ENCODE data around the gene NPAS2. TPM values are rescaled to one million over a fixed set of nuclear protein-coding genes. Genes with fewer than 3 reads are reported as not detected.

NPAS2 gene
- total RNA-seq, 2 donors from 2014 or later = 1.1 to 1.6 TPM

- no peak overlapping the region for H3K9ac ChIP-seq (ENCODE audit: extremely low read depth, low read length, poor library complexity, severe bottlenecking)
- 92 to 94% methylated on average over 10 of the region's 10 CpGs for WGBS, 2 experiments (ENCODE audit: insufficient coverage in 1 of 2, insufficient read length in 1 of 2)
- no peaks in the 10 kb centered on the region for H3K9me3 ChIP-seq (ENCODE audit: control insufficient read depth, low read length)
- no peaks in the 10 kb centered on the region for H3K4me1 Mint-ChIP-seq
- no peak overlapping the region for H3K27ac ChIP-seq (ENCODE audit: low read depth, low read length)
- H3K27me3 Mint-ChIP-seq (ENCODE audit: insufficient read depth) = no peaks in the 10 kb centered on the region
- no peaks in the 10 kb centered on the region for H3K27me3 ChIP-seq (ENCODE audit: control insufficient read depth, insufficient read depth, low read length, poor library complexity, severe bottlenecking)
- H3K4me3 Mint-ChIP-seq = no peak overlapping the region
- H3K4me3 ChIP-seq (ENCODE audit: low read length) = no peak overlapping the region
- no peak for DNase-seq
- TF ChIP-seq, protein P1, sequence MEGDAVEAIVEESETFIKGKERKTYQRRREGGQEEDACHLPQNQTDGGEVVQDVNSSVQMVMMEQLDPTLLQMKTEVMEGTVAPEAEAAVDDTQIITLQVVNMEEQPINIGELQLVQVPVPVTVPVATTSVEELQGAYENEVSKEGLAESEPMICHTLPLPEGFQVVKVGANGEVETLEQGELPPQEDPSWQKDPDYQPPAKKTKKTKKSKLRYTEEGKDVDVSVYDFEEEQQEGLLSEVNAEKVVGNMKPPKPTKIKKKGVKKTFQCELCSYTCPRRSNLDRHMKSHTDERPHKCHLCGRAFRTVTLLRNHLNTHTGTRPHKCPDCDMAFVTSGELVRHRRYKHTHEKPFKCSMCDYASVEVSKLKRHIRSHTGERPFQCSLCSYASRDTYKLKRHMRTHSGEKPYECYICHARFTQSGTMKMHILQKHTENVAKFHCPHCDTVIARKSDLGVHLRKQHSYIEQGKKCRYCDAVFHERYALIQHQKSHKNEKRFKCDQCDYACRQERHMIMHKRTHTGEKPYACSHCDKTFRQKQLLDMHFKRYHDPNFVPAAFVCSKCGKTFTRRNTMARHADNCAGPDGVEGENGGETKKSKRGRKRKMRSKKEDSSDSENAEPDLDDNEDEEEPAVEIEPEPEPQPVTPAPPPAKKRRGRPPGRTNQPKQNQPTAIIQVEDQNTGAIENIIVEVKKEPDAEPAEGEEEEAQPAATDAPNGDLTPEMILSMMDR (conservative IDR thresholded peaks at IDR 0.05) = no peak
- H3K9me3 Mint-ChIP-seq = no peaks in the 10 kb centered on the region
- no peaks in the 10 kb centered on the region for H3K36me3 ChIP-seq (ENCODE audit: control insufficient read depth, insufficient read depth, low read length)
- no peaks in the 10 kb centered on the region for H3K36me3 Mint-ChIP-seq (ENCODE audit: low read depth)
- no peak overlapping the region for H3K27ac Mint-ChIP-seq
- H3K4me1 ChIP-seq (ENCODE audit: control insufficient read depth, insufficient read depth, low read length) = no peaks in the 10 kb centered on the region
These were observed 14.3 kb downstream of the NPAS2 start for GRCh38 chr2:100834221-100834620.

- Histone ChIP-seq H3K36me3 (ENCODE audit: control insufficient read depth, insufficient read depth, low read length) (no peaks in the 10 kb centered on the region), H3K4me1 (ENCODE audit: control insufficient read depth, insufficient read depth, low read length) (no peaks in the 10 kb centered on the region), H3K27me3 (ENCODE audit: control insufficient read depth, insufficient read depth, low read length, poor library complexity, severe bottlenecking) (no peaks in the 10 kb centered on the region), H3K4me3 (ENCODE audit: low read length) (no peak overlapping the region), H3K27ac (ENCODE audit: low read depth, low read length) (no peak overlapping the region), H3K9ac (ENCODE audit: extremely low read depth, low read length, poor library complexity, severe bottlenecking) (no peak overlapping the region), H3K9me3 (ENCODE audit: control insufficient read depth, low read length) (no peaks in the 10 kb centered on the region)
- no peaks in the 10 kb centered on the region for H3K36me3 Mint-ChIP-seq (ENCODE audit: low read depth)
- no peaks in the 10 kb centered on the region for H3K9me3 Mint-ChIP-seq
- WGBS, 2 experiments (ENCODE audit: insufficient coverage in 1 of 2, insufficient read length in 1 of 2) = 91 to 96% methylated on average over 12 to 16 of the region's 16 CpGs
- no peaks in the 10 kb centered on the region for H3K4me1 Mint-ChIP-seq
- no peaks in the 10 kb centered on the region for H3K27me3 Mint-ChIP-seq (ENCODE audit: insufficient read depth)
- no peak overlapping the region for H3K27ac Mint-ChIP-seq
- DNase-seq = no peak
- TF ChIP-seq, protein P1 (conservative IDR thresholded peaks at IDR 0.05) = no peak
- no peak overlapping the region for H3K4me3 Mint-ChIP-seq
These were observed 15.2 kb downstream of the NPAS2 start for GRCh38 chr2:100835006-100835659.

- H3K27me3 ChIP-seq (ENCODE audit: control insufficient read depth, insufficient read depth, low read length, poor library complexity, severe bottlenecking) = no peaks in the 10 kb centered on the region
- no peaks in the 10 kb centered on the region for H3K36me3 ChIP-seq (ENCODE audit: control insufficient read depth, insufficient read depth, low read length)
- no peak overlapping the region for H3K9ac ChIP-seq (ENCODE audit: extremely low read depth, low read length, poor library complexity, severe bottlenecking)
- no peak overlapping the region for H3K4me3 ChIP-seq (ENCODE audit: low read length)
- no peaks in the 10 kb centered on the region for H3K9me3 ChIP-seq (ENCODE audit: control insufficient read depth, low read length)
- no peaks in the 10 kb centered on the region for H3K4me1 ChIP-seq (ENCODE audit: control insufficient read depth, insufficient read depth, low read length)
- TF ChIP-seq, protein P1 (conservative IDR thresholded peaks at IDR 0.05) = no peak
- Mint-ChIP-seq H3K4me1 (no peaks in the 10 kb centered on the region), H3K9me3 (peaks cover 9% of the 10 kb centered on the region), H3K36me3 (ENCODE audit: low read depth) (no peaks in the 10 kb centered on the region), H3K27ac (no peak overlapping the region), H3K27me3 (ENCODE audit: insufficient read depth) (no peaks in the 10 kb centered on the region), H3K4me3 (no peak overlapping the region)
- no peak overlapping the region for H3K27ac ChIP-seq (ENCODE audit: low read depth, low read length)
- no peak for DNase-seq
- 94 to 95% methylated on average over 4 to 7 of the region's 7 CpGs for WGBS, 2 experiments (ENCODE audit: insufficient coverage in 1 of 2, insufficient read length in 1 of 2)
These were observed 20.6 kb downstream of the NPAS2 start for GRCh38 chr2:100840519-100840918.
